B cell (primary cell): ENCODE results near the gene POMZP3.
"Not testable (repeated sequence)": the region's sequence is repeated elsewhere in the genome, so short reads cannot be mapped to it uniquely, and the experiment has no call there.

ENCODE experiments used
- EZH2 ChIP-seq: IDR thresholded peaks from 2 replicates; pipeline ENCODE4 v1.6.1; 2012; ENCODE audit warnings: borderline replicate concordance, low read depth, mild to moderate bottlenecking, moderate library complexity, low read length; ENCODE audit not compliant: insufficient read depth, poor library complexity, severe bottlenecking
- TF ChIP-seq, protein P1 (sequence below): fragments of 200-600 bp; IDR thresholded peaks from one replicate; pipeline ENCODE4 v1.8.0; 2022; ENCODE audit warnings: antibody characterized with exemption, mild to moderate bottlenecking

DNA sequence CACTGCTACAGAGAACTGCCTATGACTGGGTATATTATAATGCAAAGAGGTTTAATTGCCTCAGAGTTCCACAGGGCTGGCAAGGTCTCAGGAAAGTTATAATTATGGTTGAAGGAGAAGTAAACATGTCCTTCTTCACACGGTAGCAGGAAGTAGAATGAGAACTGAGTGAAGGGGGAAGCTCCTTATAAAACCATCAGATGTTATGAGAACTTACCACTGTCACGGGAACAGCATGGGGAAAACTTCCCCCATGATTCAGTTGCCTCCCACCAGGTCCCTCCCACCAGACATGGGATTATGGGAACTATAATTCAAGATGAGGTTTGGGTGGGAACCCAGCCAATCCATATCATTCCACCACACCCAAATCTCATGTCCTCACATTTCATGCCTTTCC is 34.4 kb downstream of the POMZP3 start:
- TF ChIP-seq, protein P1, sequence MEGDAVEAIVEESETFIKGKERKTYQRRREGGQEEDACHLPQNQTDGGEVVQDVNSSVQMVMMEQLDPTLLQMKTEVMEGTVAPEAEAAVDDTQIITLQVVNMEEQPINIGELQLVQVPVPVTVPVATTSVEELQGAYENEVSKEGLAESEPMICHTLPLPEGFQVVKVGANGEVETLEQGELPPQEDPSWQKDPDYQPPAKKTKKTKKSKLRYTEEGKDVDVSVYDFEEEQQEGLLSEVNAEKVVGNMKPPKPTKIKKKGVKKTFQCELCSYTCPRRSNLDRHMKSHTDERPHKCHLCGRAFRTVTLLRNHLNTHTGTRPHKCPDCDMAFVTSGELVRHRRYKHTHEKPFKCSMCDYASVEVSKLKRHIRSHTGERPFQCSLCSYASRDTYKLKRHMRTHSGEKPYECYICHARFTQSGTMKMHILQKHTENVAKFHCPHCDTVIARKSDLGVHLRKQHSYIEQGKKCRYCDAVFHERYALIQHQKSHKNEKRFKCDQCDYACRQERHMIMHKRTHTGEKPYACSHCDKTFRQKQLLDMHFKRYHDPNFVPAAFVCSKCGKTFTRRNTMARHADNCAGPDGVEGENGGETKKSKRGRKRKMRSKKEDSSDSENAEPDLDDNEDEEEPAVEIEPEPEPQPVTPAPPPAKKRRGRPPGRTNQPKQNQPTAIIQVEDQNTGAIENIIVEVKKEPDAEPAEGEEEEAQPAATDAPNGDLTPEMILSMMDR: not testable (repeated sequence)
- not testable (repeated sequence) for TF ChIP-seq EZH2
